Fibroblast of lung (primary cell): ENCODE results near the gene FOSL2. TPM values are rescaled to one million over a fixed set of nuclear protein-coding genes. Genes with fewer than 3 reads are reported as not detected.

Experiments
- DNase-seq, 2 donors: peaks; one replicate each; pipeline versions ENCODE4 v3.0.0 to v3.0.0-alpha.2; 2010; ENCODE audit warnings: low read depth in 2 of 2
- H2AFZ ChIP-seq: 2 replicates; pipeline ENCODE4 v1.5.1; 2012; ENCODE audit warnings: low read length, control low read depth, inconsistent platforms
- H3K27ac ChIP-seq: 2 replicates; pipeline ENCODE4 v1.5.1; 2011; ENCODE audit warnings: low read length, control low read depth; ENCODE audit not compliant: insufficient read depth
- H3K27me3 ChIP-seq: 2 replicates; pipeline ENCODE4 v1.5.1; 2011; ENCODE audit warnings: mild to moderate bottlenecking, low read length; ENCODE audit not compliant: control insufficient read depth, insufficient read depth
- H3K36me3 ChIP-seq: 2 replicates; pipeline ENCODE4 v1.5.1; 2011; ENCODE audit warnings: low read length; ENCODE audit not compliant: control insufficient read depth, insufficient read depth
- H3K4me1 ChIP-seq: 2 replicates; pipeline ENCODE4 v1.5.1; 2011; ENCODE audit warnings: low read length; ENCODE audit not compliant: control insufficient read depth, insufficient read depth; ENCODE audit errors: extremely low read depth
- H3K4me2 ChIP-seq: 2 replicates; pipeline ENCODE4 v1.5.1; 2011; ENCODE audit warnings: low read length, control low read depth; ENCODE audit not compliant: insufficient read depth; ENCODE audit errors: extremely low read depth
- H3K4me3 ChIP-seq, 4 experiments: fragments of 200-600 bp in 1 of 4; sonication (generic) in 1 of 4; replicated peaks in 1 of 4; 2 replicates each; pipeline ENCODE4 v1.5.1; 2011 to 2016; ENCODE audit warnings: low read length in 4 of 4, low read depth in 3 of 4, mild to moderate bottlenecking in 3 of 4, control low read depth in 2 of 4, inconsistent platforms in 1 of 4, mixed read lengths in 1 of 4; ENCODE audit not compliant: insufficient read depth in 1 of 4; ENCODE audit errors: control extremely low read depth in 1 of 4
- H3K79me2 ChIP-seq: 2 replicates; pipeline ENCODE4 v1.5.1; 2012; ENCODE audit warnings: mild to moderate bottlenecking, low read length, inconsistent platforms; ENCODE audit not compliant: control insufficient read depth, insufficient read depth
- H3K9ac ChIP-seq: 2 replicates; pipeline ENCODE4 v1.5.1; 2011; ENCODE audit warnings: mild to moderate bottlenecking, low read length, control low read depth; ENCODE audit not compliant: insufficient read depth
- H3K9me3 ChIP-seq: 2 replicates; pipeline ENCODE4 v1.5.1; 2012; ENCODE audit warnings: low read depth, low read length; ENCODE audit not compliant: control insufficient read depth, insufficient read depth
- H4K20me1 ChIP-seq: 2 replicates; pipeline ENCODE4 v1.5.1; 2011; ENCODE audit warnings: low read length; ENCODE audit not compliant: control insufficient read depth, insufficient read depth; ENCODE audit errors: extremely low read depth
- EZH2 ChIP-seq: IDR thresholded peaks from 2 replicates; pipeline ENCODE4 v1.5.1; 2012; ENCODE audit warnings: low read length, control low read depth, mild to moderate bottlenecking; ENCODE audit errors: missing control alignments
- polyA plus RNA-seq, 2 donors: library from polyadenylated mRNA; depleted of rRNA in 1 of 2; stranded (reverse) in 1 of 2; unstranded in 1 of 2; fragments of >200 nt; gene quantifications; 2 replicates each; pipeline ENCODE4 v1.2.1, GENCODE V29; 2011 to 2012; ENCODE audit warnings: missing spikeins in 1 of 2
- total RNA-seq: library from RNA; depleted of rRNA; stranded (reverse); fragments of >200 nt; gene quantifications from 2 replicates; pipeline ENCODE4 v1.2.1, GENCODE V29; 2014
- TF ChIP-seq, protein P1 (sequence below), 2 donors: IDR thresholded peaks in 1 of 2; conservative IDR thresholded peaks in 1 of 2; 1 replicate in 1 of 2; 2 replicates in 1 of 2; pipeline ENCODE4 v1.5.1; 2011 to 2012; ENCODE audit warnings: low read length in 2 of 2, control low read depth in 1 of 2, inconsistent platforms in 1 of 2, low read depth in 1 of 2, mild to moderate bottlenecking in 1 of 2

The FOSL2 gene
- total and polyA plus RNA-seq, 2 donors (not counting 1 experiment from before 2014, with no cell fraction given): 58.9 to 83.6 TPM

DNA sequence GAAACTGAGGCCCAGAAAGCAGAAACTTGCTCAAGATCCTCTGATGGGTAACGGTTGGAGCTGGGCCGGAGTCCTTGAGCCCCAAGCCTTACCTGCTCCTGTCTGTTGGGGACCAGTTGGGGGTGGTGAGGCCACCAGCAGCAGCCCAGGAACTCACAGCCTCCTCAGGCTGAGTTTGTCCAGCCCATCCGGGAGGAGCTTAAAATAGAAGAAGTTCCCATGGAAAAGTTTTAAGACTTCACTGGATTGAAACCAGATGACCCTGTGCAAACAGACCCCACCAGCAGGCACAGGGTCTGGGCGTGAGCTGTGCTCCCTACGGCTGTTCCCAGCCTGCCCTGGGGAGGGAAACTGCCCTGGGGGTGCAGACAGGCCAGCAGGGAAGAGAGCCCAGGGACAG, 40.6 kb upstream of the FOSL2 start:
- H3K36me3 ChIP-seq: no peaks in the 10 kb centered on the region
- DNase-seq: no peak
- no peak overlapping the region for H3K4me2 ChIP-seq
- no peak overlapping the region for H2AFZ ChIP-seq
- H3K27me3 ChIP-seq: no peaks in the 10 kb centered on the region
- peaks cover 21% of the 10 kb centered on the region for H3K4me1 ChIP-seq
- no peaks in the 10 kb centered on the region for H3K79me2 ChIP-seq
- no peaks in the 10 kb centered on the region for H4K20me1 ChIP-seq
- H3K4me3 ChIP-seq: no peak overlapping the region
- no peaks in the 10 kb centered on the region for H3K9me3 ChIP-seq
- H3K27ac ChIP-seq: no peak overlapping the region
- no peak for TF ChIP-seq EZH2
- TF ChIP-seq, protein P1, sequence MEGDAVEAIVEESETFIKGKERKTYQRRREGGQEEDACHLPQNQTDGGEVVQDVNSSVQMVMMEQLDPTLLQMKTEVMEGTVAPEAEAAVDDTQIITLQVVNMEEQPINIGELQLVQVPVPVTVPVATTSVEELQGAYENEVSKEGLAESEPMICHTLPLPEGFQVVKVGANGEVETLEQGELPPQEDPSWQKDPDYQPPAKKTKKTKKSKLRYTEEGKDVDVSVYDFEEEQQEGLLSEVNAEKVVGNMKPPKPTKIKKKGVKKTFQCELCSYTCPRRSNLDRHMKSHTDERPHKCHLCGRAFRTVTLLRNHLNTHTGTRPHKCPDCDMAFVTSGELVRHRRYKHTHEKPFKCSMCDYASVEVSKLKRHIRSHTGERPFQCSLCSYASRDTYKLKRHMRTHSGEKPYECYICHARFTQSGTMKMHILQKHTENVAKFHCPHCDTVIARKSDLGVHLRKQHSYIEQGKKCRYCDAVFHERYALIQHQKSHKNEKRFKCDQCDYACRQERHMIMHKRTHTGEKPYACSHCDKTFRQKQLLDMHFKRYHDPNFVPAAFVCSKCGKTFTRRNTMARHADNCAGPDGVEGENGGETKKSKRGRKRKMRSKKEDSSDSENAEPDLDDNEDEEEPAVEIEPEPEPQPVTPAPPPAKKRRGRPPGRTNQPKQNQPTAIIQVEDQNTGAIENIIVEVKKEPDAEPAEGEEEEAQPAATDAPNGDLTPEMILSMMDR (conservative IDR thresholded peaks at IDR 0.05 in 1 of 2, IDR thresholded peaks at IDR 0.05 in 1 of 2; ENCODE audit: low read depth in 1 of 2, low read length in 2 of 2): no peak
- H3K9ac ChIP-seq: no peak overlapping the region

GRCh38 chr2:28352610-28353195, 40.0 kb upstream of the FOSL2 start:
- DNase-seq: no peak
- H3K27me3 ChIP-seq: no peaks in the 10 kb centered on the region
- H3K4me3 ChIP-seq: no peak overlapping the region
- no peak overlapping the region for H2AFZ ChIP-seq
- no peak overlapping the region for H3K27ac ChIP-seq
- H3K36me3 ChIP-seq: no peaks in the 10 kb centered on the region
- no peak overlapping the region for H3K4me2 ChIP-seq
- H4K20me1 ChIP-seq: no peaks in the 10 kb centered on the region
- TF ChIP-seq, protein P1 (conservative IDR thresholded peaks at IDR 0.05 in 1 of 2, IDR thresholded peaks at IDR 0.05 in 1 of 2; ENCODE audit: low read depth in 1 of 2, low read length in 2 of 2): no peak
- TF ChIP-seq EZH2: no peak
- H3K9me3 ChIP-seq: no peaks in the 10 kb centered on the region
- H3K9ac ChIP-seq: no peak overlapping the region
- peaks cover 21% of the 10 kb centered on the region for H3K4me1 ChIP-seq
- H3K79me2 ChIP-seq: no peaks in the 10 kb centered on the region

DNA sequence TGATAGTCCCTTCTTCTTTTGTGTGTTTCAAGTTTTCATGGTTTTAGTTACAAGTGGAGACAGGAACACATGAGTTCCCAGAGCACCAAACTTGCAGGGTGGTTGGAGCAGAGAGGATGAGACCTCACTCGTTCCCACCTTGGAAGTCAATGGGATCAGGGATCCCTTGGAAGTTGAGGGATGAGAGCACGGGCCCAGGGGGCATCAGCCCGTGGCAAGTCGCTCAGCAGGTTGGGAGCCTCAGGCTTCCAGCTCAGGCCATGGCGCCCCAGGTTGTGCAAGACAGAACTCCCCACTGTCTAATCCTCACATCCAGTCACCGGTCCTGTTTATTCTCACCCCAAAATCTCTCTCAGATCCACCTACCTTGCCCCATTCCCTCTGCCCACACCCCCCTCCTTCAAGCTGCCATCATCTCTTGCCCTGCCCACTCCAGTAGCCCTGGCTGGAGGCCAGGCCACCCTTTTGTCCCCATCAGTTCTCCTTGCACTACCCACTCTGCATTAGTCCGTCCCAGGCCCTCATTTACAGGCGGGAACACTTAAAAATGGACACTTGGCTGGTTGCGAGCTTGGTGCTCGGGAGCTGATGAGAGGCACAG, 37.6 kb upstream of the FOSL2 start:
- H3K27me3 ChIP-seq: no peaks in the 10 kb centered on the region
- H2AFZ ChIP-seq: no peak overlapping the region
- DNase-seq: no peak
- no peak overlapping the region for H3K4me3 ChIP-seq
- TF ChIP-seq, protein P1 (conservative IDR thresholded peaks at IDR 0.05 in 1 of 2, IDR thresholded peaks at IDR 0.05 in 1 of 2; ENCODE audit: low read depth in 1 of 2, low read length in 2 of 2): no peak
- TF ChIP-seq EZH2: no peak
- H3K9ac ChIP-seq: no peak overlapping the region
- no peak overlapping the region for H3K27ac ChIP-seq
- H3K79me2 ChIP-seq: no peaks in the 10 kb centered on the region
- no peaks in the 10 kb centered on the region for H3K9me3 ChIP-seq
- H4K20me1 ChIP-seq: no peaks in the 10 kb centered on the region
- peaks cover 21% of the 10 kb centered on the region for H3K4me1 ChIP-seq
- no peak overlapping the region for H3K4me2 ChIP-seq
- no peaks in the 10 kb centered on the region for H3K36me3 ChIP-seq
